ENCODE data around the gene AP3B1. TPM values are rescaled to one million over a fixed set of nuclear protein-coding genes. Genes with fewer than 3 reads are reported as not detected.

AP3B1 gene
- total and polyA plus RNA-seq, 2 donors from 2014 or later: 49.3 to 53.2 TPM

DNA sequence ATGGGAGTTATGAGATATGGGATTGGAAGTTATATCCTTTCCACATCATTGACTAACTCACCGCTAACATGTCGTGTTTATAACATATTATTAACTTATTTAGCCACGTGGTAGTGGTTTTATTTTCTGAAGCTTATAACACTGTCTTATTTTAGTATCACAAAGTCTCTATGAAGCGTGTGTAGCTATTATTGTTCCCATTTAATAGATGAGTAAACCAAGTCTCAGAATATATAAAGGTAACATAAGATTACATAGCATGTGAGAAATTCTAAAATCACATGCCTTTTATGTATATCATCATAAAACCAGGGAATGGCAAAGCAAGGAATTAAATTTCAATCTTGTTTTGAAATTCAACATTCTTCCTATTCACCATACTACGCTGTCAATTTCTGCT, 15.3 kb downstream of the AP3B1 start:
- no peaks in the 10 kb centered on the region for H3K27me3 ChIP-seq (ENCODE audit: control insufficient read depth, insufficient read depth, low read length)
- H3K9me3 ChIP-seq (ENCODE audit: control insufficient read depth in 2 of 3, insufficient read depth in 1 of 3, low read length in 3 of 3): no peaks in the 10 kb centered on the region
- no peak for DNase-seq
- H3K36me3 ChIP-seq (ENCODE audit: control insufficient read depth in 2 of 3, insufficient read depth in 3 of 3, low read length in 3 of 3): no peaks in the 10 kb centered on the region
- H3K27ac ChIP-seq (ENCODE audit: low read depth in 2 of 2, low read length in 2 of 2): no peak overlapping the region
- no peak overlapping the region for H3K9ac ChIP-seq (ENCODE audit: low read length in 3 of 3)
- H3K4me1 ChIP-seq (ENCODE audit: control insufficient read depth in 2 of 3, insufficient read depth in 2 of 3, low read depth in 1 of 3, low read length in 3 of 3): no peaks in the 10 kb centered on the region
- intact Hi-C loops (cut with DNase I): no loop called here
- no peak for TF ChIP-seq CTCF (IDR thresholded peaks at IDR 0.05; ENCODE audit: borderline replicate concordance, extremely low read depth, insufficient read depth)
- no peak overlapping the region for H3K4me3 ChIP-seq (ENCODE audit: low read length in 3 of 3)
- FAIRE-seq: no peak

DNA sequence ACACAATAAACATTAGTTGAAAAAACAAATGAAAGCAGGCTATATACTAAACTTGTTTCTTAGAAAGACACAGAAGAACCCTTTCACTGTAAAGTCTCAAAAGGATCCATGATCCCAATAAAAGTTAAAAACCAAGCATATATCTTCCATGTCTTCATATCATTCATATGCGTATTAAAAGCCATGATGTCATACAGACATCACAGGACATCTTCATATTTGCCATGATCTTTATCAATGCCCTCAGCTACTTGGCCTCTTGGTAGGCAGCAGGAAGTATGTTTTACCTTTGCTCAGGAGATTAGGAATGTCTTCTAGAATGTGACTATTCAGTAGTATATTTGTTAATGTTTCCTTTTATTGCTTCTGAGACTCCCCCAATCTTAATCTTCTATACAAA, 16.8 kb downstream of the AP3B1 start:
- intact Hi-C loops (cut with DNase I): no loop called here
- Histone ChIP-seq H3K9me3 (ENCODE audit: control insufficient read depth in 2 of 3, insufficient read depth in 1 of 3, low read length in 3 of 3) (no peaks in the 10 kb centered on the region), H3K4me3 (ENCODE audit: low read length in 3 of 3) (no peak overlapping the region), H3K9ac (ENCODE audit: low read length in 3 of 3) (no peak overlapping the region), H3K27ac (ENCODE audit: low read depth in 2 of 2, low read length in 2 of 2) (no peak overlapping the region), H3K36me3 (ENCODE audit: control insufficient read depth in 2 of 3, insufficient read depth in 3 of 3, low read length in 3 of 3) (no peaks in the 10 kb centered on the region), H3K4me1 (ENCODE audit: control insufficient read depth in 2 of 3, insufficient read depth in 2 of 3, low read depth in 1 of 3, low read length in 3 of 3) (no peaks in the 10 kb centered on the region), H3K27me3 (ENCODE audit: control insufficient read depth, insufficient read depth, low read length) (no peaks in the 10 kb centered on the region)
- DNase-seq (no peak), FAIRE-seq (no peak)
- no peak for TF ChIP-seq CTCF (IDR thresholded peaks at IDR 0.05; ENCODE audit: borderline replicate concordance, extremely low read depth, insufficient read depth)

- TF ChIP-seq CTCF (IDR thresholded peaks at IDR 0.05; ENCODE audit: borderline replicate concordance, extremely low read depth, insufficient read depth): no peak
- FAIRE-seq: no peak
Observed at GRCh38 chr5:78275998-78276543, 18.4 kb downstream of the AP3B1 start.

More at GRCh38 chr5:78275998-78276543, 18.4 kb downstream of the AP3B1 start:
- DNase-seq: no peak
- intact Hi-C loops (cut with DNase I): no loop called here
- Histone ChIP-seq H3K27me3 (ENCODE audit: control insufficient read depth, insufficient read depth, low read length) (no peaks in the 10 kb centered on the region), H3K9ac (ENCODE audit: low read length in 3 of 3) (no peak overlapping the region), H3K4me3 (ENCODE audit: low read length in 3 of 3) (no peak overlapping the region), H3K27ac (ENCODE audit: low read depth in 2 of 2, low read length in 2 of 2) (no peak overlapping the region), H3K4me1 (ENCODE audit: control insufficient read depth in 2 of 3, insufficient read depth in 2 of 3, low read depth in 1 of 3, low read length in 3 of 3) (no peaks in the 10 kb centered on the region), H3K9me3 (ENCODE audit: control insufficient read depth in 2 of 3, insufficient read depth in 1 of 3, low read length in 3 of 3) (no peaks in the 10 kb centered on the region), H3K36me3 (ENCODE audit: control insufficient read depth in 2 of 3, insufficient read depth in 3 of 3, low read length in 3 of 3) (no peaks in the 10 kb centered on the region)
